GM18499 (cell line): Measurements from ENCODE around the gene RXRA.

Experiments
- ATAC-seq: cut with Tn5 transposase; IDR thresholded peaks from one replicate; pipeline ENCODE4 v1.9.1; 2021; ENCODE audit warnings: moderate number of reproducible peaks; ENCODE audit not compliant: insufficient read depth, unreplicated experiment

The RXRA gene

DNA sequence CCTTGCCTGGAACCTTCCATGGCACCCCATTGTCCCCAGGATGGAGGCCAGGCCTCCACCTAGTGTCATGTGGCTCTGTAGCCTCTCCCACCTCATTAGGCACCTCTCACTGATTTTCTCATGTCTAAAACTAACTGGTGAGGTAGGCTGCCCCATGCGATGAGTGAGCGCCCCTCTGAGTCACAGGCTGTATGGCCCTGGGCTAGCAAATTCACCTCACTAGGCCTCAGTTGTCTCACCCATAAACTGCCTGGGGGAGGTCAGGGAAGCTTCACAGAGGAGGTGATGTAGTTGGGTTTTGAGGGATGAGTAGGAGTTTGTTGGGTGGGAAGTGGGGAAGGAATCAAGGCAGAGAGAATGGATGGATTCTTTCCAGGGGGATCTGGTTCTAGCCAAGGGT lies 8.8 kb downstream of the RXRA start:
- ATAC-seq = no peak

DNA sequence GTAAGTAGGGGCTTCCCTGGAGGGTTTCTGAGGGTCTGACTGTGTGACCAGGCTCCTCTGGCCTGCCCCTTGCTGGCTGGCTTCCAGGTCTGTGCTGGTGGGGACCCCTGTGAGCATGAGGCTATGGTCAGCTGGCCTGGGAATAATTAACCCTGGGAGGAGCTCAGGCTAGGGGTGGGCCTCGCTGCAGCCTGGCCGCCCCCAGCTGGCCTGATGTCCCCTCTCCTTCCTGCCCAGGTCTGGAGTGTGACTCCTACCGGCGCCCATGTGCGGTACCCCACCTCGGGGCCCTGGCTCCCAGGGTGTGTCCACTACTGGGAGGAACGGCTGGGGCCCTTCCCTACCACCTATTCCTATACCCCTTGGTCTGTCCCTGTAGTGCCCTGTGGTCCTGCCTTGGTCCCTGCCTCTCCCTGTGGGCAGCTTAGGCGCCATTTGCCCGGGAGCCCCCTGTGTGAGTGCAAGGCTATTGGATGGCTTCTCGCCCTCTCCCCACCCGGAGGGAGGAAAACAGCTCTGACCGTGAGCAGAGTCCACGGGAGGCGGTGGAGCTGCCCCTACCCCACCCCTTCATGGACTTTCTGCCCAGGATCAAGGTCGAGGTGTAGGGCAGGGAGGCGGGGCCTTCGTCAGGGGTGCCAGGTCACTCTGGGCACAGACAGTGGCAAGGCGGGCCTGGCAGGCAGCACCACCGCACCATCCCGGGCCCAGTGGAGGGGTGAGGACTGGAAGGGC lies 9.4 kb downstream of the RXRA start:
- ATAC-seq = no peak

DNA sequence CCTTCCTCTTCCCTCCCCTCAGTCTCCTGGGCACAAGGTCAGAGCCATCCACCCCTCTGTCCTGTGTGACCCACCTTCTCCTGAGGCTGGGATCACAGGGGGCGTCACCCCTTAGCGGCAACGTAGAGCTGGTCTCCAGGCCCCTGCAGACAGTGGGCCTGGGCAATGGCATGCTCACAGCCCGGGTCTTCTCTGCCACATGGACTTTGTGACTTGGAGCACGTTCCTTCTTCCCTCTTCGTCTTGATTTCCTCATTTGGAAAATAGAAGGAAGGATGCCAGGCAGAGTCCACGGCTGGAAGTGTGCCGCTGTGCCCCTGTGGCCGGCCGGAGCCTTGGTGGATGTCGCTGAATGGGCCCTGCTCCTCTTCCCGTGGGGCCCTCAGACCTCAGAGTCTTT lies 10.0 kb downstream of the RXRA start:
- ATAC-seq = no peak

DNA sequence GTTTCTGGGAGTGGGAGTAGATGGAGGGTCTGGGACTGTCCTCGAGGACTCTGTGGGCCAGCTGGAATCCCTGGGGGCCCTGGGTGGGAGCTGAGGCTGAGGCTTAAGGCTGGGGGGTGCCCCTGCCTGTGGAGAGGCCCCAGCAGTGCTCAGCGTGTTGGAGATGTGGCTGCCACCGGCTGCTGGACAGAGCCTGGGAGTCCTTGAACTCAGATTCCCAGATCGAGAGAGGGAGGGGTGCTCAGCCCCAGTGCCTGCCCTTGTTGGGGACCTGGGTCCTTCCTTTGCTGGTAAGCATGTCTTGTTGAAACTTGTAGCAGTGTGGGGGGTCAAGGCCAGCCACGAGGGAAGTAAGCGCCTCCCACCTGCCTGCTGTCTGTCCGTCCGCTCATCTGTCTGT lies 10.7 kb downstream of the RXRA start:
- ATAC-seq = no peak

DNA sequence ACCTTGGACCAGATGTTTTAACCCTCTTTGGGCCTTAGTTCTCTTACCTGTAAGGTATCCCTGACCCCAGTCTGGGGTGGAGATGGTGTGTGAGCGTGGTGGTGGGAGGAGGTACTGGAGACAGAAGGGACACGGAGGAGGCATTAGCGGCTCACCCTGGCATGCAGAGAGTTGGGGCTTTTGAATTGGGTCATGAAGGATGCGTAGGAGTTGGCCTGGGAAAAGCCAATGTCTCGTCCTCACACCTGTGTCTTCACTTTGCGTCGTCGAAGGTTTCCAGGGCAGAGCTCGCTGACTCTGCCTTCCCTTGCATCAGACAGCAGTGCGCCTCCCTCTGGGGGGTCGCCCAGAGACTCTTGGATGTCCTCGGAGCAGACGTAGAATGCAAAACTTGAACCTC lies 11.2 kb downstream of the RXRA start:
- no peak for ATAC-seq

DNA sequence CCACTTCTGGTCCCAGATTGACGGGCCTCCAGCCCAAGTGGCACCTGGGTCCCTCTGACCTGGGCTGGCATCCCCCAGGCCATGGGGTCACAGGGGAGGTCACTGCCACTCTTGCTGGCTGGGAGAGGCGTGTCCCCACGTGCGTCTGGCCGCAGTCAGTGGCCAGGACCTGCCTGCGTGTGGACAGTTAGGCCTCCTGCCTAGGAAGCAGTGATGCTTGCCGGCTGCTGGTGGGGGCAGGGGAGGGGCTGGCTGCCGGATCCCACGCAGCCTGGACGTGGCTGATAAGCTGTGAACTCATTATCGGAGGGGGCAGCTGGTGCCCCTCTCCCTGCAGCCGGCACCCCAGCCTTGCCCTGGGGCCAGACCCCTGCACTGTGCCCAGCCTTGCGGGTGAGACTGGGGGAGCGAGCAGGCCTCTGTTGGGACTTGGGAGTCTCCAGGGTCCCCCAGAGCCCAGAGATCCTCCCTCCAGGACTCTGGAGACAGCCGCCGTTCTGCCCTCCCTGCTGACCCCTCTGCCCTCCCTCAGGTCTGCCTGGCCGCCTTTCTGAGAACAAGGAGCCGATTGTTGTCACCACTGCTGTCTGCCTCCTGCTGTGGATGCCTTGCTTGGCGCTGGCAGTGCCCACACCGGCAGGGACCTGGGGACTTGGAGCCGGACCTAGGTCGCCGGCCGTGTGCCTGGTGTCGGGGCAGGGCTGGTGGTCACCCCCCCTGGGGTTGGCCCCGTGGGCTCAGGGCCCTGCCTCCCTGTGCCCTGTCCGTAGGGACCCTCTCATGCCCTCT lies 12.3 kb downstream of the RXRA start:
- no peak for ATAC-seq

DNA sequence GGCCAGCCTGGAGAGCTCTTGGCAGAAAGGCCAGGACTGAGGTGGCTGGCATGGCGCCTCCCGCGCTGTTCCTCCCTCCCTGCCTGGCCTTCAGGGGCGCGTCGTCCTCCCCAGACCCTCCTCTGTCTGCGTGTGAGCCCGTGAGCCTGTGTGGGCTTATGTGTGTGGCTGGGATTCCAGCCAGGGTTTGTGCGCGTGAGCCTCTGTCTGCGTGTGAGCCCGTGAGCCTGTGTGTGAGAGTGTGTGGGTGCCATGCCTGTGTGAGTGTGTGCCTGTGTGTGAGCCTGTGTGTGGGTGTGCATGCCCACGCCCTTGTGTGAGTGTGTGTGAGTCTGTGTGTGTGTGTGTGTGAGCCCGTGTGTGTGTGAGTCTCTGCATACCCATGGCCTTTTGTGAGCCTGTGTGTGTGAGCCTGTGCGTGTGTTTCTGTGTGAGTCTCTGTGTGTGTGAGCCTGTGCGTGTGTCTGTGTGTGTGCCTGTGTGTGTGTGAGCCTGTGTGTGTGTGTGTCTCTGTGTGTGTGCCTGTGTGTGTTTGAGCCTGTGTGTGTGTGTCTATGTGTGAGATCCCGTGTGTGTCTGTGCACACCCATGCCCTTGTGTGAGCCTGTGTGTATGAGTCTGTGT lies 13.0 kb downstream of the RXRA start:
- ATAC-seq = no peak

DNA sequence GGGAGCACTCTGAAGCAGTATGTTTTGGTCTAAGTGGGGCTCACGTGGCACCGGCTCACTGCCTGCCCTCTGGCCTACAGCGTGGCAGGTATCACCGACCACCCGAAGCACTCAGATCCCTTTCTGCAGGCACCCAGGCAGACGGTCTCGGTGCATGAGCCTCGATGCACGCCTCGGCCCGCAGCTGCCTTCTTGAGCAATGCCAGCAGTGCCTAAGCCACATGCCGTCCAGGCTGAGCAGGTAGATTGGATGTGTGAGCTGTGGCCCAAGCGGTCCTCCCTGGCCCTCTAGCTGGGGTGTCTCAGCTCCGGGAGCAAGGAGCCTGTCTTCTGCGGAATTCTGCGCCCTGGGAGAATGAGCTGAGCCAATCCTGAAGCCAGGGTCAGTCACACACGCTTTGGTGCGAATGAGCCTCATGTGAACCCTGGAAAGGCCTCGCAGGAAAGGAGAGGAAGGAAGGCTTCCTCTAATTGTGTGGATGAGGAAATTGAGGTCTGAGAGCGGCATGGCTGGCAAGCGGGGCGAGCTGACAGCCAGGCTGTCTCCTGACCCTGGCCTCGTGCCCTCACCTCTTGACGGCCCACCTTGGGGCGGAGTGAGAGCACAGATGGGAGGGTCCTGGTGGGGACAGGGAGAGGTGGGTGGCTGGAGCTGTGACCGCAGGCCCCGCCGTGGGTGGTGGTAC lies 14.4 kb downstream of the RXRA start:
- ATAC-seq = no peak

DNA sequence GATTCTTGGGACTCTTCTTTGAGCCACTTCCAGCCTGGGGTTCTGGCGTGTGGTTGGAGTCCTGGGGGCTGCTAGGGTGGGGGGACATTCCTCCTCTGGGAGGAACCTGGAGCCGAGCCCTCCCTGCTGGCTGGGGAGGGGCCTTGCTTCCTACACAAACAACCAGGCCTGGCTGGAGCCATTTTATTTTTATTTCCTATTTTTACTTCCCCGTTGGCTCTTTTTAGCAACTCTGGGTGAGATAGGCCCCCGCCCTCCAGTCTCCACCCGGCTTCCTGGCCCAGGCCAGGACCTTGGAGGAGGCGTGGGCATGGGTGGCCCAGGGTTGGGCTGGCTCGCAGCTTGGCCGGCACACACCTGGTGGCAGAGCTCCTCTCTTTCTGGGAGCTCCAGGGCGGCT lies 15.1 kb downstream of the RXRA start:
- no peak for ATAC-seq

DNA sequence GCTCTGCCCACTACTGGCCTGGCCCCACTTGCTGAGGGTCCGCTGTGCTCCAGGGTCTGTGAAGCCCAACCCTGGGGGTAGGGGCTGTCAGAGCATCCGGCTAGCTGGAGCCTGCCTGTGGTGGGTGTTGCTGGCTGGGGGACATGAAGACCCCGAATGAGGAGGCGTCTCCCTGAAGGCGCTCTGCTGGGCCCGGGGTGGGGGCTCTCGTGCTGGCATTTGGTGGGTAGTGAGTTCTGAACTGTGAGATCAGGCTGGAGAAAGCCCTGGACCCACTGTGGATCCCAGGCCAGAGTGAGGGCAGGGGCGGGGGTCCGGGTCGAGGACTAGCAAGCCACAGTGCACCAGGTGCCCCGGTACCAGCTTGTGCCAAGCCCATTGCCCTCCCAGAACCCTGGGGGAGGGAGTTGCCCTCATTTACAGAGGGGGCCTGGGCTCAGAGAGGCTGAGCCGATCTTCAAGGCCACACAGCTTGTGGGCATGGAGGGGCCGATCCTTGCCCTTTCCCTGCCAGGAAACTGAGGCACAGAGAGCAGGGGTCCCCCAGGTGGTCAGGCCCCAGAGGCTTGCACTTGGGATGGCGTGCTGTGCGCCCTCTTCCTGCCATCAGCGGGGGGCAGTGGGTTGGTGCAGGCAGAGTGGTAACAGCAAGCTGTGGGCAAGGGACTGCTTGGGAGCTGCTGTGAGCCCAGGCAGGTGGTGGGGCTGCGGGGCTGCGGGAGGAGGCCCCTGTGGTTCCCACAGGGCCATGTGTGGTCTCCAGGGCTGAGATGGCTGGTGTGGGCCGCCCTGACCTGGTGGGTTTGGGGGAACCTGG lies 15.9 kb downstream of the RXRA start:
- no peak for ATAC-seq

DNA sequence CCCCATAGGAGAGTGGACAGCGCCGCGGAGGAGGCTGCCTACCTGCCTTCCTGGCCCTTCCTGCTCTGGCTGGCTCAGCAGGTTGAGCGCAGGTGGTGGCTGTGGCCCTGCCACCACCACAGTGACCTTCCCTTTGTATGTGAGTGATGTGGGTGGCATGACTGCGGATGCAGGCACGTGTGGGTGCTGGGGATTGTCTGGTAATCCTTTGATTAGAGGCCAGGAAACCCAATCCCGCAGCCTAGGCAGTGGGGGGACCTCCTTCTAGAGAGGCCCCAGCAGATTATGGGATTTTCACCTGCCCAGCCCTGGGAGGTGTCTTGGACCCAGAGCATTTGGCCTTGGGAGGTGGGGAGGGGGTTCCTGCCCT lies 16.5 kb downstream of the RXRA start:
- ATAC-seq = no peak

DNA sequence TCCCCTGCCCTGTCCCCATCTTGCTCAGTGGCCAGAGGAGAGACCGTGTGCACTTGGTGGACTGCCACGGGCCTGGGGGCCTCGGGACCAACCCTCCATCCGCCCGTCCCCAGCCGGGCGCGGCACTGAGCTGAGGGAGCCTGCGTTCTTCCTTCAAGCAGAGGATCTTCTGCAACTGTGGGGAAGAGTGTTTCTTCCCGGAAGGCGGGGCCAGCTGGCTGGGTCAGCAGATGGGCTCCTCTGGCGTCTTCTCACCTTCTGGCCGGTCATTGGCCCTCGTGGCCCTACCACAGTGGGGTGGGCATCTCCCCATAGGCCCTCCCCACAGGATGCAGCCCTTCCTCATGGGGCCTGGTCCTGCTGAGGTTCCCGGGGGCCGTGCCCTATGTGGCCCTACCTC lies 17.4 kb downstream of the RXRA start:
- ATAC-seq = no peak

DNA sequence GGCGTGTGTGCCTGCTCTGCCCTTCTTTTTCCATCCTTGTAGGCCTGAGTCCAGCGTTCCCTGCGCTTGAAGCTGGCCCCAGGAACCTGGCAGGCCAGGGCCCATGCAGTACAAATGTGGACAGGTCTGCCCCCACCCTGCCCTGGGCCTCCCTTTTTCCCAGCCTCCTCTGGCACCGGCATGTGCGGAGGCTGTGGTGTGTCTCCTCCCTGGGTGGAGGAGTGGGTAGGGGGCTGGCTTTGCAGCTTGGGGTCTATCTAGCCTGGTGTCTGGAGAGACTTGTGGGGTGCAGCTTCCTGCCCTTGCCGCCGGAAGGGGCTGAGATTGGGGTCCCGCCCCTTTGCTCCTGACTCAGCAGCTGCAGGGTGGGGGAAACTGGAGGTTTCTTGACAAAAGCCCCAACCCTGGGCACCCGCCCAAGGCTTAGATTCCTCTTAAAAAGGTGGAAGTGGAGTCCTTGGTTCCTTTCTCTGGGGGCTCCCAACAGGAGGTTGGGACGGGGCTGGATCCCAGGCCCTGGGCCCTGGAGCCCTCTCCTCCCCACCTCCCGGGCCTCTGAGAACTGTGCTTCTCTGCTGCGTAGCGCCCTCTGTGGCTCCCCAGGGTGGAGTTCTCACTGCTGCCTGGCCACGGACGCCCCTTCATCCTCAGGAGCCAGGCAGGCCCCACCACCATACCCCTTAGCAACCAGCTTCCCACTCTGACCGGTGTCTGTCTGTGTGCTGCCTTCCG lies 18.0 kb downstream of the RXRA start:
- ATAC-seq = no peak

DNA sequence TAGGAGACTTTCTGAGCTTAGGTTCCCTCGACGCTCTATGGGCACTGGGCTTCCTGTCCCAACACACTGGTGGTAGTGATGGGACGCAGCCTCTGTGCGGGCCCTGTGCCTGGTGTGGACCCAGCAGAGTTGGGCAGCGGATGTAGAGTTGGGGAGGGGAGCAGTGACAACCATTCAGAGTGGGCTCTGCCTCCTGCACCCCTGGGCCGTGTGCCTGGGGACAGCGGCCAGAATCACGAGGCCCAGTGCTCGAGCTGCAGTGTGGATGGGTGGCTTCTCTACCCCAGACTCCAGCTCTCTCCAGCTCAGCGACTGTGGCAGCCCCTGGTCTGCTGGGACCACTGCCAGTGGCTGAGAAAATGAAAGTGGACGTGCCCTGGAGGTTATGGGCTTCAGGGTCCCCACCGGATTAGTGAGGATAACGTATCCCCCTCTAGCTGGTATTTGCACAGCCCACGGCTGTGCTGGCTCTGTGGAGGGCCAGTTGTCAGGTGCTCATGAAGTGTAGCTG lies 18.6 kb downstream of the RXRA start:
- no peak for ATAC-seq

DNA sequence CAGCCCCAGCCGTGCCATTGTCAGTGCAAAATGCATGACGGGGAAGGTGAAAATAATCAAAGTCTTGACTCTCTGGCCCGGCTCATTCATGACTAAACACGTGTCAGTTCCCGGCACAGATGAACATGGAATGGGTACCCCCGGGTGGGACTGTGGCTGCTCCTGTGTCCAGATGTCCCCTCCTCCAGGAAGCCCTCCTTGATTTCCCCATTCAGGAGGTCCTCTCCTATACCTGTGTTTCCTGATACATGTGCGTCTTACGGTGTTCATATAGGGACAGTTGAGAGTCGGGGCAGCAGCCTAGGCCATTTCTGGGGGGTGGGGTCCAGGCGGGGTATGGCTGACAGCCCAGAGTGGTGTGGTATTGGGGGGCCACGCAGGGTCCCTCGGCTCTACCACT lies 19.5 kb downstream of the RXRA start:
- ATAC-seq = no peak

DNA sequence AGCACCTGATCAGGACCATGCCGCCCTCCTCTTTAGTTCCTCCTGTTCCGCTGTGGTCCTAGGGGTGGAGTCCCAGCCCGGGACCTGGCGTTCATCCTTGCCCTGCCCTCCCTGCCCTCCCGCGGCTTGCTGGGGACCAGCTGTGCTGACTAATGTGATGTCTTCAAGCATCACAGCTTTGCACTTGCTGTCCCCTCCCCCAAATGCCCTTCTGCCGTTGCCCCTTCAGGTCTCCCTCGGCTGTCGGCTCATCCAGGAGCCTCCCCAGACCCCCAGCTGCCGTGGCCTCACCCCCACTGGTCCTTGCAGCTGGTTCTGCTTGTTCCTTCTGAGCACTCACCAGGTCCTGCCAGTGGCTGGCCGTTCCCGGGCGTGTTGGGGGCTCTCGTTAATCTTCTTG lies 19.9 kb downstream of the RXRA start:
- ATAC-seq = no peak

DNA sequence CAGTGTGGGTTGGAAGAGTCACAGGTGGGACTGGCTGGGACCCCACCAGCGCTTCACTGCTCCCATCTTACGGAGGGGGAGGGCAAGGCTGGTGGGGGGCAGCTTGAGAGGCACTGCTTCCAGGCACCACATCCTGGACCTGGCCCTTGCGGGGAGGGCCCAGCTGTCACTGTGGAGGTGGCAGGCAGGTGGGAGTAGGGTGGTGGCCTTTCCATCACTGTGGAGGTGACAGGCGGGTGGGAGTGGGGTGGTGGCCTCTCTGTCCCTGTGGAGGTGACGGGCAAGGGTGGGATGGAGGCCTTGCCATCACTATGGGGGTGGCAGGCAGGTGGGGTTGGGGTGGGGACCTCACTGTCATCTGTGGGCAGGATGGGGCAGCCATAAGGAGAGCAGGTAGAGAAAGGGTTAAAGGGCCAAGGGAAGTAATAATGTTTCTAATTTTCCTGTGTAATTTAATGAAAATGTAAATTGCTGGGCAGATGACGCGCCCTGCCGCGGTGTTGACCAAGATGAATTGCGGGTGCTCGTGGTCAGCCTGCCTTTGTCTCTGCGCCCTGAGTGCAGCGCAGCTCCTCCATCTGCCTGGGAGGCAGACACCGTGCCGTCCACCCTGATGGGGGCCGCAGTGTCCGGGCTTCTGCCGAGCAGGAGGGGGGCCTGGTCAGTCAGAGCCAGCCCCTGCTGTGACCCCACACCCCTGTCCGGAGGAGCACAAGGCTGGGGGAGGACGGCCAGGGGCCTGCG lies 20.8 kb downstream of the RXRA start:
- no peak for ATAC-seq

DNA sequence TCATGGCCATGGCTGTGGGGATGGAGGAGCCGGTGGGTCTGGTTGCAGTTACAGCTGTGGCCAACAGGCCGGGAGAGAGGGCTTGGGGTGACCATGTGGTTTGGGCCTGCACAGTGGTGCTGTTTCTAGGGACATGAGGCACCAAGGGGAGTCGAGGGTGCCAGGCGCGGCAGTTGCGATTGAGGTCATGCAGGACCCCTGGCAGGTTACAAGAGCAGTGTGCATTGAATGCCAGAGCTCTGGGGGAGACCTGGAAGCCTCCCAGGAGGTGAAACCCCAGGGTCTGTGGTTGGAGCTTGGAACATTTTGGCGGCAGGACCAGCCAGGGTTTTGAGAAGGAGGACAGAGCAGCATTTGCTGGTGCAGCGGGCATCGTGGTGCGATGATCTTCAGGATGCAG lies 21.7 kb downstream of the RXRA start:
- no peak for ATAC-seq
